HG02973 (cell line): ENCODE results near the gene CACNA1A.
"Not testable (repeated sequence)": the region's sequence is repeated elsewhere in the genome, so short reads cannot be mapped to it uniquely, and the experiment has no call there.

Experiments
- ATAC-seq: cut with Tn5 transposase; IDR thresholded peaks from one replicate; pipeline ENCODE4 v1.9.1; 2021; ENCODE audit warnings: moderate library complexity; ENCODE audit not compliant: unreplicated experiment

CACNA1A gene

DNA sequence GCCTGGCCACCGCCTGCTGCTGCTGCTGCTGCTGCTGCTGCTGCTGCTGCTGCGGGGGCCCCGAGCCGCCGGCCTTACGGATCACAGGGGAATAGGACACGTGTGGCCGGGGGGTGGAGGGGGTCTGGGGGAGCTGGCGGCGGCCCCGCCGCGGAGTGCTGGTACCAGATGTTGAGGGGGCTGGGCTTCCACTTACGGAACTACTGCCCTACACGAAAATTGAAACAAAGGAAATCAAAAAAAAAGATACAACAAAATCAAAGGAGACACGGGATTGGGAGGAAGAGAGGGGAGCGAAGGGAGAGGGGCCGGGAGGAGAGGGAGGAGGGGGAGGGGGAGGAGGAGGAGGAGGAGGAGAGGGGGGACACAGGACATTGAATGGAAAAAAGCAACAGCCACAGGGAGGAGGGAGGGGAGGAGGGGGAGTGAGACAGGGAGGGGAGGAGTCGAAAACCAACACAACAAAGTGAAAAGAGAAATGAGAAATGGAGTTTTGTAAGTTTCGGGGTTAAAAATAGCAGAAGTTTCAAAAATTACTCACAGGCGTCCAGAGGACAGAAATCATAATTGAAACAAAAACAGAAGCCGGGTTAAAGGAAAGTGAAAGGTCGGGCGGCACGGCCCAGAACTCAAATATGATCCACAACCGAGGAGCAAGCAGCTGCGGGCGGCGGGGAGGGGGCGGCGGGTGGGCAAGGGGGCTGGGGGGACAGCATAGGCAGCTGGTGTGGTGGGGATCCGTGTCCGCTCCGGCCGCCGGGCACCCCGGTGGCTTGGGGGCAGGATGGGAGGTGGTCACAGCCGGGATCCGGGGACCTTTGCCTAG, 298.2 kb downstream of the CACNA1A start:
- ATAC-seq = peak; percentile 48

DNA sequence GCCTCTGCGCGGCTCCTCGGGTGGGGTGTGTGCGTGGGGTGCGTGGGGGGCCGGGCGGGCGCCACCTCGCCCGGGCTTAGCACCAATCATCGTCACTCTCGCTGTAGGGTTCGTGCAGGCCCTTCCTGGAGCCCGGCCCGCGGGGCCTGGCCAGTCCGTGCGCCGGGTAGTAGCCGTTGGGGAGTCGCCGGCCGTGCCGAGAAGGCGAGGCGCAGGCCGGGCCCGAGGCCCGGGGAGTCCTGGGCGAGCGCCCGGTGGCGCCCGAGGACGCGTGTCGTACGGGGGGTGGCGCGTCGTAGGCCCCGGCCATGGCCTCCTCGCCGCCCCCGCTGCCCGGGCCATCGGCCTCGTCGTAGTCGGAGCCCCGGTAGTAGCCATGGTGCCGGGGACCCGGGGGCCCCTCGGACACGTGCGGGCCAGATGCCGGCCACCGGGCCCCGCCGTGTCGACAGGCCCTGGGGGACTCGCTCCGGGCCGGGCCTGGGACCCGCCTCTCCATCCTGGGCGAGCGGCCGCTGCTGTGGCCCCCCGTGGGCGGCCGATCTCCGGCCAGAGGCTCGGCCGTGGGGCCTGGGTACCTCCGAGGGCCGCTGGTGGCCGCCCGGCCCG, 298.9 kb downstream of the CACNA1A start:
- no peak for ATAC-seq

GRCh38 chr19:13206587-13206986, 299.7 kb downstream of the CACNA1A start:
- ATAC-seq = no peak

DNA sequence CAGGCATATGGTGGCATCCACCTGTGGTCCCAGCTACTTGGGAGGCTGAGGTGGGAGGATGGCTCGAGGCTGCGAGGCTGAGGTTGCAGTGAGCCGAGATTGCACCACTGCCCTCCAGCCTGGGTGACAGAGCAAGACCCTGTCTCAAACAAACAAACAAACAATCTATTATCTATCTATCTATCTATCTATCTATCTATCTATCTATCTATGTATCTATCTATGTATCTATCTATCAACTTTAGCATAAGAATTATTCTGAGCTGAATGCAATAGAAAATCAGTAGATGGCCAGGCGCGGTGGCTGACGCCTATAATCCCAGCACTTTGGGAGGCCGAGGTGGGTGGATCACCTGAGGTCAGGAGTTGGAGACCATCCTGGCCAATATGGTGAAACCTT, 304.2 kb downstream of the CACNA1A start:
- ATAC-seq = not testable (repeated sequence)

GRCh38 chr19:13198634-13199033, 307.6 kb downstream of the CACNA1A start:
- no peak for ATAC-seq

DNA sequence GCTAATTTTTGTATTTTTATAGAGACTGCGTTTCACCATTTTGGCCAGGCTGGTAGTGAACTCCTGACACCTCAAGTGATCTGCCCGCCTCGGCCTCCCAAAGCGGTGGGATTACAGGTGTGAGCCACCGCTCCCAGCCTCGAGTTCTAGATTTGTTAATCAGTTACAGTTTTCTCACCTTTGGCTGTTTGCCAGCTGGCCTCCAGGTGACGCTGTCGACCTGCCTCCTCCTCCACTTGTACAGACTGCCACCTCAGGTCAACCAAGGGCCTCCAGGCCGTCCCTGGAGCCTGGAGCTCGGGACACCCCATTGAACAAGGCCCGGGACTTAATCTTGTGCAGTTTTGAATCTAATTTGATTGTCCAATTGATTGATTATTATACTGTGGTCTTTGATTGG, 310.6 kb downstream of the CACNA1A start:
- ATAC-seq = no peak

DNA sequence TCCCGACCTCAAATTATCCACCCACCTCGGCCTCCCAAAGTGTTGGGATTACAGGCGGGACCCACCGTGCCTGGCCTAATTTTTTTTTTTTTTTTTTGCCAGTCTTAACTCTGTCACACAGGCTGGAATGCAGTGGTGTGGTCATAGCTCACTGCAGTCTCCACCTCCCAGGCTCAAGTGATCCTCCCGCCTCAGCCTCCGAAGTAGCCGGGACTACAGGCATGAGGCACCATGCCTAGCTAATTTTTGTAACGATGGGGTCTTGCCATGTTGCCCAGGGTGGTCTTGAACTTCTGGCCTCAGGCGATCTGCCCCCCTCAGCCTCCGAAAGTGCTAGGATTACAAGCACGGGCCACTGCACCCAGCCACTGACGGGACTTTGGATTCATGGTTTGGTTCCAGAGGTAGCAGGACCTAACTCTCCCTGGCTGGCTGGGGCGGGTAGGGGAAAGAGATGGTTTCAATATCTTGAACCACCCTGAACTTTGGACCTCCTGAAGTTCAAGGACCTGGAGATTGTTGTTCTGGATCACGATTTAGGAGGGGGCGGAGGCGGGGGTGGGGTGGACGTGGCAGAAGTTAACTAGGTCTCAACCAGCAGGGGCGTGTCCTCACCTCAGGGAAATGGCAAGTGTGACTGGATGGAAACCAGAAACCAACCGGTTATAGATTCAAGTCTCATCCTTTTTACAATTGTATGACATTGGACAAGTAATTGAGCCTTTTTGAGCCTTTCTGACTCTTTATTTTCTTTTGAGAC, 315.3 kb downstream of the CACNA1A start:
- ATAC-seq = no peak

- ATAC-seq = no peak
These were observed 316.7 kb downstream of the CACNA1A start for GRCh38 chr19:13189600-13189999.

DNA sequence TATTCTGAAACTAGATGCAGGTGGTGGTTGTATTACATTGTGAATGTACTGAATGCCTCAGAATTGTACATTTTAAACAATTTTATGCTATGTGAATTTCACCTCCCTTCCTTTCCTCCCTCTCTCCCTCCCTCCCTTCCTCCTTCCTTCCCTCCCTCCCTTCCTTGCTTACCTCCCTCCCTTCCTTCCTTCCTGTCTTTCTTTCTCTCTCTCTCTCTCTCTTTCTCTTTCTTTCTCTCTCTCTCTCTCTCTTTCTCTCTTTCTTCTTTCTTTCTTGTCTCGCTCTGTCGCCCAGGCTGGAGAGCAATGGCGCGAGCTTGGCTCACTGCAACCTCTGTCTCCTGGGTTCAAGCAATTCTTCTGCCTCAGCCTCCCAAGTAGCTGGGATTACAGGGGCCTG, 318.9 kb downstream of the CACNA1A start:
- no peak for ATAC-seq

DNA sequence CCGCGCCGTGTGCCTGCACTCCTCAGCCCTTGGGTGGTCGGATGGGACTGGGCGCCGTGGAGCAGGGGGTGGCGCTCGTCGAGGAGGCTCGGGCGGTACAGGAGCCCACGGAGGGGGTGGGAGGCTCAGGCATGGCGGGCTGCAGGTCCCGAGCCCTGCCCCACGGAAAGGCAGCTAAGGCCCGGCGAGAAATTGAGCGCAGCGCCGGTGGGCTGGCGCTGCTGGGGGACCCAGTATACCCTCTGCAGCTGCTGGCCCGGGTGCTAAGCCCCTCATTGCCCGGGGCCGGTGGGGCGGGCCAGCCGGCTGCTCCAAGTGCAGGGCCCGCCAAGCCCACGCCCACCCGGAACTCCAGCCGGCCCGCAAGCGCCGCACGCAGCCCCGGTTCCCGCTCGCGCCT, 319.6 kb downstream of the CACNA1A start:
- ATAC-seq = not testable (repeated sequence)

DNA sequence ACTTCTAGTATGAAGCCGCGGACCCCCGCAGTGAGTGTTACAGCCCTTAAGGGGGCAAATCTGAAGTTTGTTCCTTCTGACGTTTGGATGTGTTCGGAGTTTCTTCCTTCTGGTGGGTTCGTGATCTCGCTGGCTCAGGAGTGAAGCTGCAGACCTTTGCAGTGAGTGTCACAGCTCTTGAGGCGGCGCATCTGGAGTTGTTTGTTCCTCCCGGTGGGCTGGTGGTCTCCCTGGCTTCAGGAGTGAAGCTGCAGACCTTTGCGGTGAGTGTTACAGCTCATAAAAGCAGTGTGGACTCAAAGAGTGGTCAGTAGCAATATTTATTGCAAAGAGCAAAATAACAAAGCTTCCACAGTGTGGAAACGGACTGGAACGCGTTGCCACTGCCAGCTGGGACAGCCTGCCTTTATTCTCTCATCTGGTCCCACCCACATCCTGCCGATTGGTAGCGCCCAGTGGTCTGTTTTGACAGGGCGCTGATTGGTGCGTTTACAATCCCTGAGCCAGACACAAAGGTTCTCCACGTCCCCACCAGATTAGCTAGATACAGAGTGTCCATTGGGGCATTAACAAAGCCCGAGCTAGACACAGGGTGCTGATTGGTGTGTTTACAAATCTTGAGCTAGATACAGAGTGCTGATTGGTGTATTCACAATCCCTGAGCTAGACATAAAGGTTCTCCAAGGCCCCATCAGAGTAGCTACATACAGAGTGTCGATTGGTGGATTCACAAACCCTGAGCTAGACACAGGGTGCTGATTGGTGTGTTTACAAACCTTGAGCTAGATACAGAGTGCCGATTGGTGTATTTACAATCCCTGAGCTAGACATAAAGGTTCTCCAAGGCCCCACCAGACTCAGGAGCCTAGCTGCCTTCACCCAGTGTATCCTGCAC, 320.3 kb downstream of the CACNA1A start:
- ATAC-seq = not testable (repeated sequence)

GRCh38 chr19:13184926-13185325, 321.4 kb downstream of the CACNA1A start:
- ATAC-seq = not testable (repeated sequence)

DNA sequence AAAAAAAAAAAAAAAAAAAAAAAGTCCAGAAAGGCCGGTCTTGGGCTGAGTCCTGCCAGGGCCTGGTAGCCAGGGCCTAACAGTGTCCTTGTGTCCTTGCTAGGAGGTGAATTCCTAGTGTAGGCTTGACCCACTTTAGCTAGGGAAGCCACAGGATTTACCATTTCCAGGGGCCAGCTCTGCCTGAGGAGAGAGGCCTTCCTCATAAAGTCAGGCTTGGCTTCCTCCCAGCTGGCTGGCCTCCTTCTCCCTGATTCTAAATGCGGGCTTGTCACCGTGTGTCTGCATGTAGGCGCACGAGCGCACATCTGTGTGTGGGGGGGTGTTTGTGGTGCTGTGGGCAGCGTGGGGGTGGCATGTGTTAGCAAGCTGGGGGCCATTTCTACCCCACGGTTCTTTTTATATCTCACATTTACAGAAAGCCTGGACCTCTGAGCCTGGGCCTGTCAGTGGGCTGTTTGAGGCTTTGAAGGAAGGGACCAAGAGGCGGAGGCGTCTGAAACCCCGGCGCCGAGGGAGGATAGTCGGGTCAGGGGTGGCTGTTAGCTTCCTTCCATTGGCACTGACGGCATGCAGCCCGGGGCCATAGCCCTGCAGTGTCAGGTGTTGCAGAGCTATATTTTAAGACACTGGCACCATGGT, 324.4 kb downstream of the CACNA1A start:
- no peak for ATAC-seq

GRCh38 chr19:13178291-13178690, 328.0 kb downstream of the CACNA1A start:
- ATAC-seq = not testable (repeated sequence)

- not testable (repeated sequence) for ATAC-seq
These were observed 328.7 kb downstream of the CACNA1A start for GRCh38 chr19:13177584-13177983.

GRCh38 chr19:13176345-13176744, 329.9 kb downstream of the CACNA1A start:
- ATAC-seq = no peak

GRCh38 chr19:13173139-13173737, 333.0 kb downstream of the CACNA1A start:
- ATAC-seq = no peak

DNA sequence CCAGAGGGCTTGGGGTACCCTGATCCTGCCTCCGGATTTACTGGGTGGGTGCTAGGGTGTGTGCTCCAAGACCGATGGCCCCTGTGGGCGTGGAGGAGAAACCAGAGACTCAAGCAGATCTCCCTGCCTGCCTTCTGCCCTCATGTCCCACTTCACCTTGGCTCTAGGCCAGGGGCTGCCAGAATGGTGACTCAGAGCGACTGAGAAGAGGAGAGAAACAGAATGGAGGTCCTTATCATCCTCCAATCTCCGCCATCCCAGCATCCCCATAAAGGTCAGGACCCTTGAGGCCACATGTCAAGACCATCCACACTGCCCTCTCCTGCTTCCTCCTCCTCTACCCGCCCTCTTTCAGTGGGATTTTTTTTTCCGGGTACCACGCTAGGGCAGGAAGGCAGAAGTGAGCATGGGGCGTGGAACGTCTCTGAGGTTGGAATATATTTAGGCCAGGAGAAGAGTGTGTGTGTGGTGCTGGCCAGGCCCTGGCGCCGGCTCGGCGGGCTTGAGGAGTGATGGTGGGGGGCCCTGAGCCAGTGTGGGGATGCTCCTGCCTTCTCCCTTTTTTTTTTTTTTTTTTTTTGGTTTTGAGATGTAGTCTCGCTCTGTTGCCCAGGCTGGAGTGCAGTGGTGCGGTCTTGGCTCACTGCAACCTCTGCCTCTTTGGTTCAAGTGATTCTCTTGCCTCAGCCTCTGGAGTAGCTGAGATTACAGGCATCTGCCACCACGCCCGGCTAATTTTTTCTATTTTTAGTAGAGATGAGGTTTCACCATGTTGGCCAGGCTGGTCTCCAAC, 333.7 kb downstream of the CACNA1A start:
- no peak for ATAC-seq

DNA sequence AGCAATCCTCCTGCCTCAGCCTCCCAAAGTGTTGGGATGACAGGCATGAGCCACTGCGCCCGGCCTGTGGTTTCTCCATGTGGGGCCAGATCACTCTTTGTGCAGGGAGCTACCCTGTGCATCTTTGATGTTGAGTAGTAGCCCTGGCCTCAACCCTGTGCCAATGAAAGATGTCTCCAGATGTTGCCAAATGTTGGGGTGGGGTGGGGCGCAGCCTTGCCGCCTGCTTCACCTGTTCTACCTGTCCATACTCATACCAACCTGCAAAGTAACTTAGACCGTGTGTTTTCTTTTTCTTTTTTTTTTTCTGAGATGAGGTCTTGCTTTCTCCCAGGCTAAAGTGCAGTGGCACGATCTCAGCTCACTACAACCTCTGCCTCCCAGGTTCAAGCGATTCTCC, 335.1 kb downstream of the CACNA1A start:
- no peak for ATAC-seq
